Astrocyte of the spinal cord (primary cell): Measurements from ENCODE around the gene SELENOO.
A peak's percentile ranks its signal among the peaks of the same experiment; 100 is the strongest.

Experiments used
- DNase-seq: peaks from one replicate; pipeline ENCODE4 v3.0.0; 2011; ENCODE audit warnings: low read depth, low spot score
- H3K4me3 ChIP-seq: 2 replicates; pipeline ENCODE4 v1.5.1; 2011; ENCODE audit warnings: low read depth, mild to moderate bottlenecking, low read length, moderate library complexity
- in situ Hi-C: cut with HindIII; loops from 2 replicates; pipeline ENCODE4 v1.10.0; 2017; ENCODE audit warnings: low sequenced_read_pairs
- TF ChIP-seq, protein P1 (sequence below): IDR thresholded peaks from 2 replicates; pipeline ENCODE4 v1.5.1; 2012; ENCODE audit warnings: low read depth, mild to moderate bottlenecking, low read length, inconsistent platforms

Gene SELENOO, protein sequence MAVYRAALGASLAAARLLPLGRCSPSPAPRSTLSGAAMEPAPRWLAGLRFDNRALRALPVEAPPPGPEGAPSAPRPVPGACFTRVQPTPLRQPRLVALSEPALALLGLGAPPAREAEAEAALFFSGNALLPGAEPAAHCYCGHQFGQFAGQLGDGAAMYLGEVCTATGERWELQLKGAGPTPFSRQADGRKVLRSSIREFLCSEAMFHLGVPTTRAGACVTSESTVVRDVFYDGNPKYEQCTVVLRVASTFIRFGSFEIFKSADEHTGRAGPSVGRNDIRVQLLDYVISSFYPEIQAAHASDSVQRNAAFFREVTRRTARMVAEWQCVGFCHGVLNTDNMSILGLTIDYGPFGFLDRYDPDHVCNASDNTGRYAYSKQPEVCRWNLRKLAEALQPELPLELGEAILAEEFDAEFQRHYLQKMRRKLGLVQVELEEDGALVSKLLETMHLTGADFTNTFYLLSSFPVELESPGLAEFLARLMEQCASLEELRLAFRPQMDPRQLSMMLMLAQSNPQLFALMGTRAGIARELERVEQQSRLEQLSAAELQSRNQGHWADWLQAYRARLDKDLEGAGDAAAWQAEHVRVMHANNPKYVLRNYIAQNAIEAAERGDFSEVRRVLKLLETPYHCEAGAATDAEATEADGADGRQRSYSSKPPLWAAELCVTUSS

DNA sequence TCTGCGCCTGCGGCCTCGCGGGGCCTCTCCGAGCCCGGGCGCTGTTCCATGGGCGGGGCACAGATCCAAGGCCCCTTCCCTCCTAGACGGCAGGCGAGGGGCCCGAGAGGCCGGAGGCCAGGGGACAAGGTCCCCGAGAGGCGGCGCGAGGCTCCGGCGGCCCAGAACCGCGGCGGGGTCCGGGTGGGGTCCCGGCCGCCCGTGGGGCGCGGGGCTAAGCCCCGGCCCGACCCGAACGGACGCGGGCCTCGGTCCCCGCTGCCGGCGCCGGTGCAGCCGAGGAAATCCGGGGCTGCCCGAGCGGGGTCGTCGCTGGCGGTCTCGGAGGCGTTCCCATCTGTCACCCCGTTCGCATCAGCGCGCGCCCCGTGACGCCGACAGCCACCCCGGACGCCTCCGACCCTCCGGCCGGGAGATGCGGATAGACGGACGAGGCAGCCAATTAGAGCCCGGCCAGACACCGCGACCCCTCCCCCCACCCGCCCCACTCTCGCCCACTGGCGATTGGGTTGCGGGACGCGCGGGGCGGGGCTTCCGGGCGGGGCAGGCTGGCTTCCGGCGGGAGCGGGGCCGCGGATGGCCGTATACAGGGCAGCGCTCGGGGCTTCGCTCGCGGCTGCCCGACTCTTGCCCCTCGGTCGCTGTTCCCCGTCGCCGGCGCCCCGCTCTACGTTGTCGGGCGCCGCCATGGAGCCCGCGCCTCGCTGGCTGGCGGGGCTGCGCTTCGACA, at the start of gene SELENOO:
Gene SELENOO, plus strand, starts transcription at position 551 of the 730 bp plus-strand sequence. Its CDS starts 26 bp downstream, at position 577.
- peak within 1 kb of the TSS; percentile 64 for H3K4me3 ChIP-seq
- TF ChIP-seq, protein P1, sequence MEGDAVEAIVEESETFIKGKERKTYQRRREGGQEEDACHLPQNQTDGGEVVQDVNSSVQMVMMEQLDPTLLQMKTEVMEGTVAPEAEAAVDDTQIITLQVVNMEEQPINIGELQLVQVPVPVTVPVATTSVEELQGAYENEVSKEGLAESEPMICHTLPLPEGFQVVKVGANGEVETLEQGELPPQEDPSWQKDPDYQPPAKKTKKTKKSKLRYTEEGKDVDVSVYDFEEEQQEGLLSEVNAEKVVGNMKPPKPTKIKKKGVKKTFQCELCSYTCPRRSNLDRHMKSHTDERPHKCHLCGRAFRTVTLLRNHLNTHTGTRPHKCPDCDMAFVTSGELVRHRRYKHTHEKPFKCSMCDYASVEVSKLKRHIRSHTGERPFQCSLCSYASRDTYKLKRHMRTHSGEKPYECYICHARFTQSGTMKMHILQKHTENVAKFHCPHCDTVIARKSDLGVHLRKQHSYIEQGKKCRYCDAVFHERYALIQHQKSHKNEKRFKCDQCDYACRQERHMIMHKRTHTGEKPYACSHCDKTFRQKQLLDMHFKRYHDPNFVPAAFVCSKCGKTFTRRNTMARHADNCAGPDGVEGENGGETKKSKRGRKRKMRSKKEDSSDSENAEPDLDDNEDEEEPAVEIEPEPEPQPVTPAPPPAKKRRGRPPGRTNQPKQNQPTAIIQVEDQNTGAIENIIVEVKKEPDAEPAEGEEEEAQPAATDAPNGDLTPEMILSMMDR: no peak
- DNase-seq: peak; percentile 87
- in situ Hi-C loops: no loop called here

DNA sequence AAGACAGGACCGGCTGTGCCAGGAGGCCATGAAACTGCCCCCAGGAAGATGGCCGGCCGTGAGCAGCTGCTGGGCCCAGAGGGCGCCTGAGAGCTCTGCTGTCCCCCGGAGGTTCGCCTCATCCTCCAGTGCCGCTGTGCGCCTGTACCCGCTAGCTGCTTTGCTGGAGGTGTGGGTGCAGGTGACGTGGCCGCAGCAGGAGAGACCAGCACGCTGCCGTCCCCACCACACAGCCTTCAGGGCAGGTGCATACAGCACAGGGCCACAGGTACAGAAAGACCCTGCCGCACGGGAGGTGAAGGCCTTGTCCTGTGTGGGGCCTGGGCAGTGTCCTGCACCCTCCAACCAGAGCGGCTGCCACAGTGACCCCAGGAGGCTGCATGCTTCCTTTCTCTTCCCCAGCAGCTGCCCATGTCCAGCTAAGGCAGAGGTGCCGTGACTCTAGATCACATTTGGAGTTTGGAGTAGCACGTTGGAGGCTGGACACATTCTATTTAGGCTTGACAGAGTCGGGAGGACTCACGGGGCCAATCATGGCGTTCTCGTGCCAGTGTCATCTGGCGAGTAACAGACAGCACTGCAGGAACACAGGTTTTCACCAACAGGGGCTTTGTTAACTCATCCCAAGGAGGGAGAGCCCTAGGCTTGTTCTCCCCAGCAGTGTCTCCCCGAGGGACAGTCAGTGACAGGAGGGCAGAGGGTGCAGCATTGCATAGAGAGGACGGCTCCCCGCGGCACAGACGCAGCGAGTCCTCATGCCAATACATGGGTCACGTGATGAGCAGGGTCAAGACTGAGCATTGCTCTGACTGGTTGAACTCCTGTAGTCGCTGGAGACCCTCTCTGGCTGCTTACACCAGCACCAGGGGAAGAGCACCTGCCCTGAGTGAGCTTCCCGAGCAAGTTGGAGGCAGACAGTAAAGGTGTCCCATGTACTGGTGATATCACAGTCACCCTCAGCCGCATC, 49.0 kb upstream of the SELENOO start:
- in situ Hi-C loops: no loop called here
- DNase-seq: no peak
- TF ChIP-seq, protein P1: no peak
- no peak overlapping the region for H3K4me3 ChIP-seq

DNA sequence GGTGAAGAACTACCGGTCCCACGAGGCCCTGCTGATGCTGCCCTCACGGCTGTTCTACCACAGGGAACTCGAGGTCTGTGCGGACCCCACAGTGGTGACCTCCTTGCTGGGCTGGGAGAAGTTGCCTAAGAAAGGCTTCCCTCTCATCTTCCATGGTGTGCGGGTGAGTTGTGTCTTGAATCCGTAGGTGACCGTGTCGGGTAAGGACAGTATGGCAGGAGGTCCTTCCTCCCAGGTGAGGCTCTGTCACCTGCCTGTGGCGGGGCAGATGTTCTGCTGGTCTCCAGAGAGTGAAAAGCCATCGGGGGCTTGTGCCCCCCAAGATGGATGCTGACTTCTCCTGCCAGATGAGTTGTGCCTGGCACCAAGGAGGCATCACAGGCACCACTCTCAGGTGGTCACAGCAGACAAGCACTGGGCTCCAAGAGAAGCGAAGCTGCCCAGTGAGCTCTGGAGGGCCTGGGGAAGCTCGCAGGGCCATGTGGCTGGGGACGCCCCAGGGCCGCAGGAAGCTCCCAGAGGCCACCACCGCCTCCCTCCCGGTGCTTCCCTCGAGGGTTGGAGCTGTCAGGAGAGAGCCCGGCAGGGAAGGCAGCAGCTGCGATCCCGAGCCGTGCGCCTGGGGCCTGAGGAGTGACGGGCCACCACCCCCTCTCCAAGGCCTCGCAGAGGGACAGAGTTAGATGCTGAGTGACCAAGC, 47.6 kb upstream of the SELENOO start:
- TF ChIP-seq, protein P1: no peak
- in situ Hi-C loops: no loop called here
- no peak for DNase-seq
- no peak overlapping the region for H3K4me3 ChIP-seq

DNA sequence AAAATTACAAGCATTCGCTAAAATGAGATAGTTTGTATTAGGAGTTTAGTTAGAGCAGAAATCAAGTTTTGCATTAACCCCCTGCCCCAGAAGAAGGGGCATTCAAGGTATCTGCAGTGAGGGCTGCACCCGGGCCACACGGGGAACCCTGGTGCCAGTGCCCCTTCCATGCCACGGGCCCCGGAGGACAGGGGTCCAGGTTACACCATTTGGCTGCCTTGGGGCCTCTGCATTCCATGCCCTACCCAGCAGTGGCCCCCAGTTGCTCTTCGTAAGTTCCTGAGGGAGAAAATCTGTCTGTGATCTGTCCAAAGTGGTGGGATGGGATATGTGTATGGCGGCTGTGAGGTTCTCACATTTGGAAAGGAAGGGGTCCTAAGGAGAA, 47.1 kb upstream of the SELENOO start:
- no peak for DNase-seq
- H3K4me3 ChIP-seq: no peak overlapping the region
- in situ Hi-C loops: no loop called here
- TF ChIP-seq, protein P1: no peak

DNA sequence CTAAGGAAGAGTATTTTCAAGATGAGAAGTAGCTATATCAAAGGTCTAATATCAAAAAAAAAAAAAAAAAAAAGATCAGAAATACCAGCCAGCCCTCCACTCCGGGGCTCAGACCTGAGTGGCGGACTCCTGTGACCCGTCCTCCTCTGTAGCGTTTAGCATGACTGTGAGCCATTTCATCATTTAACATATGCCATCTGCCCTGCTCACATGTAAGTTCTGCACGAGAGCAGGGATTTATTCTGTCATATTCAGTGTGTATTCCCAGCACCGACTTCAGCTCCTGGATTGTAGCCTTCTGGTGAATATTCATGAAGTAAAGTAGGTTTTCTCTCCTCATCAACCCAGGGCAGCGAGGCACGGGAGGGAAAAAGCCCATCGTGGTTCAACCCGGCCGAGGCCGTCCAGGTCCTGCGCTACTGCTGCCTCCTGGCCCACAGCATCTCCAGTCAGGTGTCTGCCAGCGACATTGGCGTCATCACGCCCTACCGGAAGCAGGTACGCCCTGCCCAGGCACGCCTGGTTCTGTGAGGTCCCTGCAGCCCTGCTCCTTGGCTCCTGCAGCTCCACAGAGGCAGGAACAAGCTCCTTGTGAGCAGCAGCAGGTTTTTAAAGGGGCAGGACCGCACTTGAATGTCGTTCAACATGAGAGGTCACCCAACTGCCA, 43.0 kb upstream of the SELENOO start:
- TF ChIP-seq, protein P1: no peak
- DNase-seq: no peak
- H3K4me3 ChIP-seq: no peak overlapping the region
- in situ Hi-C loops: no loop called here
